ENCODE measurements around the gene IRF9. TPM values are rescaled to one million over a fixed set of nuclear protein-coding genes. Genes with fewer than 3 reads are reported as not detected.
A peak's percentile ranks its signal among the peaks of the same experiment; 100 is the strongest.

Gene IRF9
- total RNA-seq, 1 experiment from 2014 or later, result 15.6 TPM

- CTCF ChIA-PET, result no interaction called here
- H3K36me3 Mint-ChIP-seq, result peaks cover 7% of the 10 kb centered on the region
- no peak overlapping the region for H3K4me3 Mint-ChIP-seq
- no peak for ATAC-seq
- H3K4me1 Mint-ChIP-seq, result peaks cover 11% of the 10 kb centered on the region
- DNase-seq (ENCODE audit: low spot score), result no peak
- H3K27me3 Mint-ChIP-seq (ENCODE audit: low read depth), result no peaks in the 10 kb centered on the region; the same call in 1 of the 2 replicates
- H3K9me3 Mint-ChIP-seq, result no peaks in the 10 kb centered on the region
- TF ChIP-seq MLX (CRISPR knock-in tag; IDR thresholded peaks at IDR 0.05) (no peak), OVOL2 (CRISPR knock-in tag; IDR thresholded peaks at IDR 0.05; ENCODE audit: borderline replicate concordance) (no peak), E2F5 (CRISPR knock-in tag; IDR thresholded peaks at IDR 0.05) (no peak), ZNF671 (CRISPR knock-in tag; IDR thresholded peaks at IDR 0.05) (no peak), SMAD4 (CRISPR knock-in tag; IDR thresholded peaks at IDR 0.05) (no peak), E2F4 (CRISPR knock-in tag; IDR thresholded peaks at IDR 0.05; ENCODE audit: borderline replicate concordance, low read depth) (no peak), FOXP4 (CRISPR knock-in tag; IDR thresholded peaks at IDR 0.05) (no peak), ZNF138 (CRISPR knock-in tag; conservative IDR thresholded peaks at IDR 0.05) (no peak), ZNF317 (CRISPR knock-in tag; IDR thresholded peaks at IDR 0.05; ENCODE audit: borderline replicate concordance, low read depth) (no peak), NR1H2 (CRISPR knock-in tag; IDR thresholded peaks at IDR 0.05) (no peak), TEAD1 (CRISPR knock-in tag; IDR thresholded peaks at IDR 0.05) (no peak), PRDM15 (CRISPR knock-in tag; IDR thresholded peaks at IDR 0.05) (no peak), CREB1 (CRISPR knock-in tag; IDR thresholded peaks at IDR 0.05) (no peak), SMAD3 (CRISPR knock-in tag; IDR thresholded peaks at IDR 0.05; ENCODE audit: borderline replicate concordance) (no peak)
- H3K27ac Mint-ChIP-seq, result no peak overlapping the region
- POLR2A ChIA-PET, result no interaction called here
Observed at GRCh38 chr14:24165785-24166184, 4.7 kb downstream of the IRF9 start.

- POLR2A ChIA-PET, result no interaction called here
- CTCF ChIA-PET, result no interaction called here
- Mint-ChIP-seq H3K36me3 (peaks cover 7% of the 10 kb centered on the region), H3K27ac (no peak overlapping the region), H3K27me3 (ENCODE audit: low read depth) (no peaks in the 10 kb centered on the region; the same call in none of the 2 replicates), H3K4me3 (no peak overlapping the region), H3K4me1 (peaks cover 4% of the 10 kb centered on the region), H3K9me3 (no peaks in the 10 kb centered on the region)
- TF ChIP-seq GABPB1 (CRISPR knock-in tag; IDR thresholded peaks at IDR 0.05) (peak; percentile 86), IRF1 (CRISPR knock-in tag; IDR thresholded peaks at IDR 0.05) (no peak)
- ATAC-seq (no peak), DNase-seq (ENCODE audit: low spot score) (no peak)
Observed at GRCh38 chr14:24167469-24168114, 6.5 kb downstream of the IRF9 start.

All from WTC11 (cell line).